CD8-positive, alpha-beta memory T cell (primary cell): ENCODE measurements around the gene MRPS23. TPM values are rescaled to one million over a fixed set of nuclear protein-coding genes. Genes with fewer than 3 reads are reported as not detected.

Experiments used
- CTCF ChIA-PET: fragments of 350-600 bp; sonication (Branson Sonifier 250); formaldehyde crosslinking; loops from one replicate; lab custom pipeline; 2021; ENCODE audit warnings: antibody characterized with exemption; lab: Charles Lee
- POLR2A ChIA-PET: fragments of 350-600 bp; sonication (Branson Sonifier 250); formaldehyde crosslinking; loops from one replicate; lab custom pipeline; 2021; ENCODE audit warnings: antibody characterized with exemption; lab: Charles Lee
- DNase-seq, 5 donors: peaks; one replicate each; pipeline versions ENCODE4 v3.0.0 to v3.0.0-alpha.2; 2020 to 2022; ENCODE audit warnings: mixed read lengths in 1 of 5
- H3K27ac ChIP-seq: one replicate; pipeline ENCODE4 v1.7.0; 2013; ENCODE audit warnings: low read depth, mild to moderate bottlenecking, low read length, moderate library complexity
- H3K27me3 ChIP-seq: 2 replicates; pipeline ENCODE4 v1.7.0; 2013; ENCODE audit warnings: low read length, mild to moderate bottlenecking; ENCODE audit not compliant: insufficient read depth, poor library complexity, severe bottlenecking
- H3K36me3 ChIP-seq: 2 replicates; pipeline ENCODE4 v1.7.0; 2013; ENCODE audit warnings: mild to moderate bottlenecking, low read length, moderate library complexity; ENCODE audit not compliant: insufficient read depth
- H3K4me1 ChIP-seq: 2 replicates; pipeline ENCODE4 v1.7.0; 2013; ENCODE audit warnings: mild to moderate bottlenecking, low read length, moderate library complexity; ENCODE audit not compliant: insufficient read depth
- H3K4me3 ChIP-seq: 2 replicates; pipeline ENCODE4 v1.7.0; 2013; ENCODE audit warnings: mild to moderate bottlenecking, low read length
- H3K9me3 ChIP-seq: 2 replicates; pipeline ENCODE4 v1.7.0; 2013; ENCODE audit warnings: mild to moderate bottlenecking, low read length
- H3K27ac Mint-ChIP-seq, 8 donors: one replicate each; pipeline ENCODE4 v1.8.0; 2020 to 2021; ENCODE audit warnings: mixed read lengths in 8 of 8, mild to moderate bottlenecking in 6 of 8, inconsistent platforms in 3 of 8, moderate library complexity in 3 of 8
- H3K27me3 Mint-ChIP-seq, 2 donors: one replicate each; pipeline ENCODE4 v1.8.0; 2020 to 2021; ENCODE audit warnings: mixed read lengths in 2 of 2, mild to moderate bottlenecking in 1 of 2, moderate library complexity in 1 of 2
- H3K36me3 Mint-ChIP-seq, 3 donors: one replicate each; pipeline ENCODE4 v1.8.0; 2020 to 2021; ENCODE audit warnings: mixed read lengths in 3 of 3, inconsistent platforms in 1 of 3, mild to moderate bottlenecking in 1 of 3
- H3K4me1 Mint-ChIP-seq, 3 donors: one replicate each; pipeline ENCODE4 v1.8.0; 2020 to 2021; ENCODE audit warnings: mixed read lengths in 3 of 3, inconsistent platforms in 1 of 3, mild to moderate bottlenecking in 1 of 3
- H3K4me3 Mint-ChIP-seq, 7 donors: one replicate each; pipeline ENCODE4 v1.8.0; 2020 to 2021; ENCODE audit warnings: mixed read lengths in 7 of 7, mild to moderate bottlenecking in 6 of 7, moderate library complexity in 4 of 7, inconsistent platforms in 2 of 7
- H3K9me3 Mint-ChIP-seq, 5 donors: one replicate each; pipeline ENCODE4 v1.8.0; 2020 to 2022; ENCODE audit warnings: mixed read lengths in 5 of 5, mild to moderate bottlenecking in 3 of 5, moderate library complexity in 2 of 5, inconsistent platforms in 1 of 5
- polyA plus RNA-seq: library from polyadenylated mRNA; unstranded; fragments of 300-500 nt; fragmentation: Illumina TruSeq; gene quantifications from one replicate; pipeline ENCODE4 v1.2.3, GENCODE V29; 2021
- total RNA-seq, 2 experiments: library from RNA; stranded (reverse); gene quantifications; one replicate each; pipeline ENCODE4 v1.2.3, GENCODE V29; 2021

MRPS23 gene
- total and polyA plus RNA-seq, 3 experiments from 2014 or later, result 42.6 to 88.5 (median 83.1) TPM

GRCh38 chr17:57871155-57871554, 21.3 kb upstream of the MRPS23 start:
- peaks cover 4 to 16% (median 6%) of the 10 kb centered on the region in 3 donors for H3K4me1 Mint-ChIP-seq
- no peaks in the 10 kb centered on the region for H3K36me3 ChIP-seq
- DNase-seq, result no peak
- no peaks in the 10 kb centered on the region for H3K36me3 Mint-ChIP-seq
- no peaks in the 10 kb centered on the region for H3K9me3 Mint-ChIP-seq
- CTCF ChIA-PET, result interaction anchor here (1.5 to 2.5 kb wide), 3 partner anchors 8 to 29 kb away, joined by 3 to 9 read pairs (median 3); no protein-coding TSS in a partner anchor
- H3K4me3 Mint-ChIP-seq, result no peak overlapping the region
- no peak overlapping the region for H3K27ac Mint-ChIP-seq
- no peak overlapping the region for H3K27ac ChIP-seq
- H3K27me3 ChIP-seq, result peaks cover 9% of the 10 kb centered on the region
- POLR2A ChIA-PET, result no interaction called here
- no peak overlapping the region for H3K4me3 ChIP-seq
- H3K9me3 ChIP-seq, result no peaks in the 10 kb centered on the region
- H3K27me3 Mint-ChIP-seq, result peaks cover 22 to 41% of the 10 kb centered on the region in 2 donors
- H3K4me1 ChIP-seq, result peaks cover 8% of the 10 kb centered on the region

- peaks cover 8% of the 10 kb centered on the region for H3K4me1 ChIP-seq
- H3K27ac Mint-ChIP-seq, result peak overlapping the region in 1 of 8 donors; percentile 59
- no peaks in the 10 kb centered on the region for H3K9me3 Mint-ChIP-seq
- H3K27me3 ChIP-seq, result peaks cover 8% of the 10 kb centered on the region
- DNase-seq, result no peak
- peaks cover 4 to 16% (median 6%) of the 10 kb centered on the region in 3 donors for H3K4me1 Mint-ChIP-seq
- no peak overlapping the region for H3K4me3 ChIP-seq
- no peaks in the 10 kb centered on the region for H3K36me3 ChIP-seq
- CTCF ChIA-PET, result interaction anchor here (0.8 to 2.5 kb wide), 5 partner anchors 9 to 30 kb away, joined by 3 to 9 read pairs (median 3); no protein-coding TSS in a partner anchor
- no peaks in the 10 kb centered on the region for H3K36me3 Mint-ChIP-seq
- no peak overlapping the region for H3K27ac ChIP-seq
- H3K9me3 ChIP-seq, result no peaks in the 10 kb centered on the region
- POLR2A ChIA-PET, result no interaction called here
- no peak overlapping the region for H3K4me3 Mint-ChIP-seq
- H3K27me3 Mint-ChIP-seq, result peaks cover 21 to 36% of the 10 kb centered on the region in 2 donors
Measured at GRCh38 chr17:57870283-57870635, 20.4 kb upstream of the MRPS23 start.

- no peak for DNase-seq
- Histone ChIP-seq H3K4me3 (no peak overlapping the region), H3K27ac (no peak overlapping the region), H3K9me3 (no peaks in the 10 kb centered on the region), H3K36me3 (no peaks in the 10 kb centered on the region), H3K4me1 (peaks cover 8% of the 10 kb centered on the region), H3K27me3 (peaks cover 5% of the 10 kb centered on the region)
- Mint-ChIP-seq H3K36me3 (no peaks in the 10 kb centered on the region), H3K4me1 (peaks cover 4 to 16% (median 6%) of the 10 kb centered on the region in 3 donors), H3K27me3 (peaks cover 17 to 31% of the 10 kb centered on the region in 2 donors), H3K4me3 (no peak overlapping the region), H3K9me3 (no peaks in the 10 kb centered on the region), H3K27ac (no peak overlapping the region)
- POLR2A ChIA-PET, result no interaction called here
- CTCF ChIA-PET, result interaction anchor here (1.4 to 2.5 kb wide), 4 partner anchors 10 to 30 kb away, joined by 3 to 9 read pairs (median 3); no protein-coding TSS in a partner anchor
Measured at GRCh38 chr17:57869617-57870282, 19.9 kb upstream of the MRPS23 start.

GRCh38 chr17:57868910-57869616, 19.2 kb upstream of the MRPS23 start:
- no peak for DNase-seq
- Mint-ChIP-seq H3K9me3 (no peaks in the 10 kb centered on the region), H3K36me3 (no peaks in the 10 kb centered on the region), H3K27me3 (peaks cover 15 to 29% of the 10 kb centered on the region in 2 donors), H3K4me3 (no peak overlapping the region), H3K4me1 (peaks cover 1 to 12% (median 4%) of the 10 kb centered on the region in 3 donors), H3K27ac (no peak overlapping the region)
- H3K4me1 ChIP-seq, result peaks cover 8% of the 10 kb centered on the region
- no peaks in the 10 kb centered on the region for H3K9me3 ChIP-seq
- H3K4me3 ChIP-seq, result no peak overlapping the region
- no peak overlapping the region for H3K27ac ChIP-seq
- peaks cover 3% of the 10 kb centered on the region for H3K27me3 ChIP-seq
- no peaks in the 10 kb centered on the region for H3K36me3 ChIP-seq
- POLR2A ChIA-PET, result no interaction called here
- CTCF ChIA-PET, result interaction anchor here (0.7 to 2.5 kb wide), 3 partner anchors 10 to 24 kb away, joined by 3 to 9 read pairs (median 3); no protein-coding TSS in a partner anchor

GRCh38 chr17:57868007-57868909, 18.4 kb upstream of the MRPS23 start:
- H3K4me3 Mint-ChIP-seq, result no peak overlapping the region
- H3K4me1 ChIP-seq, result peaks cover 8% of the 10 kb centered on the region
- no peaks in the 10 kb centered on the region for H3K36me3 Mint-ChIP-seq
- no peak overlapping the region for H3K27ac Mint-ChIP-seq
- no peak for DNase-seq
- no peak overlapping the region for H3K4me3 ChIP-seq
- H3K4me1 Mint-ChIP-seq, result peaks cover 0 to 7% (median 0%) of the 10 kb centered on the region in 3 donors
- CTCF ChIA-PET, result interaction anchor here (0.7 to 2.5 kb wide), 3 partner anchors 9 to 18 kb away, joined by 3 to 9 read pairs (median 7); no protein-coding TSS in a partner anchor
- no peaks in the 10 kb centered on the region for H3K27me3 ChIP-seq
- POLR2A ChIA-PET, result no interaction called here
- H3K9me3 ChIP-seq, result no peaks in the 10 kb centered on the region
- H3K27ac ChIP-seq, result no peak overlapping the region
- H3K9me3 Mint-ChIP-seq, result no peaks in the 10 kb centered on the region
- peaks cover 9 to 24% of the 10 kb centered on the region in 2 donors for H3K27me3 Mint-ChIP-seq
- no peaks in the 10 kb centered on the region for H3K36me3 ChIP-seq

- Histone ChIP-seq H3K4me3 (no peak overlapping the region), H3K9me3 (no peaks in the 10 kb centered on the region), H3K27me3 (no peaks in the 10 kb centered on the region), H3K4me1 (peaks cover 8% of the 10 kb centered on the region), H3K27ac (no peak overlapping the region), H3K36me3 (no peaks in the 10 kb centered on the region)
- Mint-ChIP-seq H3K9me3 (no peaks in the 10 kb centered on the region), H3K27ac (no peak overlapping the region), H3K36me3 (no peaks in the 10 kb centered on the region), H3K4me1 (peaks cover 0 to 8% (median 0%) of the 10 kb centered on the region in 3 donors), H3K27me3 (peaks cover 13 to 25% of the 10 kb centered on the region in 2 donors), H3K4me3 (no peak overlapping the region)
- CTCF ChIA-PET, result interaction anchor here (1.6 kb wide), 1 partner anchor 9 kb away, joined by 7 read pairs; no protein-coding TSS in a partner anchor
- POLR2A ChIA-PET, result no interaction called here
- no peak for DNase-seq
Measured at GRCh38 chr17:57867126-57867525, 17.3 kb upstream of the MRPS23 start.

DNA sequence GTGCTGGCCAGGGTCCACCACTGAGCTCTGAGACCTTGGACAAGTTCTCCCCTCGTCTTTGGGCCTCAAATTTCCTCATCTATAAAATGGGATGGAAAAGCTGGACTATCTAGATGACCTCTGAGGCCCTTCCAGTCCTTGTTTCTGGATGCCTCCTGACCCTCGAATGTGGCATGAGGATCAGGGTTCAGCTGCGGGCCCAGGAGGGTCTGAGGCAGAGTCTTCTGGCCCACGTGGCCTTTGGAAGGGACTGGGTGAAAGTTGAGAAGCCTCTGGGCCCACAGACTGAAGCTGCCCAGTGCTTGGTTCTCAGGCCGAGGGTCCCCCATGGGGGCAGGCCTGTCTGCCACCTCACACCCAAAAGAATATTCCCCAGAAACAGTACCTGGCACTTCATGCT, 16.9 kb upstream of the MRPS23 start:
- CTCF ChIA-PET, result interaction anchor here (1.6 kb wide), 1 partner anchor 8 kb away, joined by 7 read pairs; no protein-coding TSS in a partner anchor

More for the DNA sequence above, 16.9 kb upstream of the MRPS23 start:
- Mint-ChIP-seq H3K9me3 (no peaks in the 10 kb centered on the region), H3K27me3 (peaks cover 13 to 22% of the 10 kb centered on the region in 2 donors), H3K27ac (no peak overlapping the region), H3K4me3 (no peak overlapping the region), H3K4me1 (peaks cover 0 to 9% (median 0%) of the 10 kb centered on the region in 3 donors), H3K36me3 (no peaks in the 10 kb centered on the region)
- no peaks in the 10 kb centered on the region for H3K36me3 ChIP-seq
- no peak for DNase-seq
- no peaks in the 10 kb centered on the region for H3K9me3 ChIP-seq
- H3K27ac ChIP-seq, result no peak overlapping the region
- H3K4me1 ChIP-seq, result peaks cover 8% of the 10 kb centered on the region
- H3K27me3 ChIP-seq, result no peaks in the 10 kb centered on the region
- no peak overlapping the region for H3K4me3 ChIP-seq
- POLR2A ChIA-PET, result no interaction called here
